Measurements from ENCODE around the gene UBE2G2. TPM values are rescaled to one million over a fixed set of nuclear protein-coding genes. Genes with fewer than 3 reads are reported as not detected.
A peak's percentile ranks its signal among the peaks of the same experiment; 100 is the strongest.

The UBE2G2 gene, protein sequence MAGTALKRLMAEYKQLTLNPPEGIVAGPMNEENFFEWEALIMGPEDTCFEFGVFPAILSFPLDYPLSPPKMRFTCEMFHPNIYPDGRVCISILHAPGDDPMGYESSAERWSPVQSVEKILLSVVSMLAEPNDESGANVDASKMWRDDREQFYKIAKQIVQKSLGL
- polyA plus RNA-seq (2013, experiment 1 of 4): 101 TPM
- 98.8 TPM for polyA plus RNA-seq (2013, experiment 2 of 4)
- 65.9 TPM for polyA plus RNA-seq (2013, experiment 3 of 4)
- polyA plus RNA-seq (2013, experiment 4 of 4): 68.6 TPM

DNA sequence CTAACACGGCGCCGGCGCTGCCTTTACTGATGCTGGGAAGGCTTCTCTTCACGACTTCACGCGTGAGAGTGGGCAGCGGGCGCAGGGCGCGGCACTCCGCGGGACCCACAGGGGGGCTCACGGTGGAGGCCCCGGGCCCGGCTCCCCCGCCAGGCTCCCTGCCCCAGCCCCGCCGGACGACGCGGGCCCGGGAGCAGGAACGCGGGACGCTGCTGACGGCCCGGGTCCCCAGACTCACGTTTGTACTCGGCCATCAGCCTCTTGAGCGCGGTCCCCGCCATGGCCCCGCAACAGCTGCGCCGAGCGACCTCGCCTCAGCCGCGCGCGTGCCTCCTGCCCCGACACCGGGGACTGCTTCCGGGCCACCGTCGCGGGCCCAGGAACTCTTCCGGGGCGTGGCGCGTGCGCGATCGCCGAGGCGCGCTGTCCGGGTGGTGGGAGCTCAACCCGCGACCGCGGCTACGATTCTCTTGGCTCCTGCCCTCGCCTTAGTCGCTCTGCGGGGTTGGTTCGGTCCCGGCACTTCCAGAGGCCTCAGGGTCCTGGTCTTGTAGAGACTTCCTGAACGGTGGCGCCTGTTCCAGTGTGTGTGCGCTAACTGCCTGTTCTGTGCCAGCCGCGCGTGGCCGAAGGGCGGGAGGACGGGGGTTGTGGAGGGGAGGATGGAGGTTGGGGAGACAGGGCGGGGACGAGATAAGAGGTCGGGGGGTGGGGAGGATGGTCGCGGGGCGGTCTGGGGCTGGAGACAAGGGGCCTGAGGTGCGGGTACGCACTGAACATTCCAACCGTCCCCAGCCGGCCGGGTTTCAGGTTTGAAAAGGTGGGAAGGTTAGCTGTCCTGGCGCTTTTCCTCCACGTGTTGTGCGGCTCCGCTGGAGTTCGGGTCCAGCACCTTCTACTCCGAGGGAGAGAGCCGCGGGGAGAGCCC, at the start of gene UBE2G2:
UBE2G2 (minus strand) TSS at position 353 of the 928 bp plus-strand sequence; CDS start at position 281, 72 bp downstream.
- H3K4me1 ChIP-seq (ENCODE audit: control insufficient read depth, insufficient read depth, low read length): peaks cover 5% of the 10 kb centered on the region
- peak within 1 kb of the TSS; percentile 73 for H3K27ac ChIP-seq (ENCODE audit: insufficient read depth, low read depth, low read length, poor library complexity, severe bottlenecking)
- 0% methylated on average over 97 of the region's 97 CpGs for WGBS, 2 experiments
- peak within 1 kb of the TSS; percentile 91 for H3K4me3 ChIP-seq (ENCODE audit: insufficient read depth, low read depth, low read length)
- peaks cover 22% of the 10 kb centered on the region for H3K36me3 ChIP-seq (ENCODE audit: control insufficient read depth, insufficient read depth, low read length)
- no peaks in the 10 kb centered on the region for H3K27me3 ChIP-seq (ENCODE audit: control insufficient read depth, insufficient read depth, low read length, poor library complexity, severe bottlenecking)
- no peaks in the 10 kb centered on the region for H3K9me3 ChIP-seq (ENCODE audit: control insufficient read depth, low read length)

DNA sequence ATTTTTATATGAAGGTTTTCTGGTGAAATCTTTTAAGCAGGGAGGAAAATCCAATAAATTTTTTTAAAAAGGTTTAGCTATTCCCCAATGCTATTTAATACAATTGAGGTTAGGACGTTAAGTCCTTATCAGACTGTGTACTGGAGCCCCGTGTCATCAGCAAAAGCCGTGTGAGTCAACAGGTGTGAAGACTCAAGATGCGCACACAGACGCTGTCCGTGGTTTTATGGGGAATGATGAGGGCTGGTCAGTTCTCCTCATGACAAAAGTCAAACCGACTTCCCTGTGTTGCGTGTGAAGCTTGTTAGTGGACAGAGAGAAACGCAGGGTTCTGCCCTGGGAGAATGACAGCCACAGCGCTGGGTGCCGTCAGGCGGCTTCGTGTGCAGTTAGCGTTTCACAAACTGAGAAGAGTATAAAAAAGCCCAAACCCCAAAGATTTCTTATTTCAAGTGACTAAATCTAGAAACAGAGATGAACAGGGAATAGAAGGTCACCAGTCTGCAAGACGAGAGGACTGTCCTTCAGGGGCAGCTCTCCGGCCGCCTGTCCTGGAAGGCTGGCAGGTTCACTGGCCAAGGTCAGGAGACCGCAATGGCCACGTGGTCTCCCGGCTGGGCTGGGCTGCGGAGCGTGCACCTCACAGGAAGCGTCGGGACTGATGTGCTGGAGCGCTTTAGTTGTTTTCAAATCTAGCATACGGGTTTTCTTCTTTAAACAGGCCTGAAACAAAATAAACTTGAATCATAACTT, 49.5 kb upstream of the UBE2G2 start:
- WGBS, 2 experiments: 96% methylated on average over 26 of the region's 26 CpGs
- peaks cover 51% of the 10 kb centered on the region for H3K36me3 ChIP-seq (ENCODE audit: control insufficient read depth, insufficient read depth, low read length)
- H3K27me3 ChIP-seq (ENCODE audit: control insufficient read depth, insufficient read depth, low read length, poor library complexity, severe bottlenecking): no peaks in the 10 kb centered on the region
- H3K4me1 ChIP-seq (ENCODE audit: control insufficient read depth, insufficient read depth, low read length): peaks cover 11% of the 10 kb centered on the region
- H3K9me3 ChIP-seq (ENCODE audit: control insufficient read depth, low read length): no peaks in the 10 kb centered on the region
- H3K4me3 ChIP-seq (ENCODE audit: insufficient read depth, low read depth, low read length): no peak overlapping the region
- no peak overlapping the region for H3K27ac ChIP-seq (ENCODE audit: insufficient read depth, low read depth, low read length, poor library complexity, severe bottlenecking)

DNA sequence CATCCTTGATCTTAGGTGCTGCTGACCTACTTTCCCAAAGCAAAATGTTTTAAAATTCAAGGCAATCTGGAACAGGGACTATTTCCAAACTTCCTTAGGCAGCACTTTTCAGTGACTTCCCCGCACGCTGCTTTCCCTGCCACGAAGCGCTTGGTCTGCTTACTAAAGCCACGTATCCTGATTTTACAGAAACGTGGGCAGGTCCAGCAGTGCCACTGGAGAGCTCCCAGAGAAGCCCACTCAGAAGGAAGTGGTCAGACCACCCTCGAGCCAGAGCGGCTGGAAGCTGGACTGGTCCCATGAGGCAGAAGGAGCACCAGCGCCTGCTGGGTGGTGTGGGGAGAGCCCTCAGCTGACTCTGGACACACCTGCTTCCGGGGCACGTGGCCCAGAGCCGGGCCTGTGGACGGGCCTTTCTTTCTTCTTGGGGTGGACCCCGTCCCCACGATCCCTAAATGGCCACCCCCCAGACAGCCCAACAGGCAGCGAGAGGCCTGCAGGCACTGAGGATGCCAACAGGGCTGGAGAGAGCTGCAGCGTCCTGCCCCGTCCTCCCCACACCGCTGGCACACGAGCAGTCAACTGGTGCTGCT, 48.7 kb upstream of the UBE2G2 start:
- Histone ChIP-seq H3K36me3 (ENCODE audit: control insufficient read depth, insufficient read depth, low read length) (peaks cover 43% of the 10 kb centered on the region), H3K27ac (ENCODE audit: insufficient read depth, low read depth, low read length, poor library complexity, severe bottlenecking) (no peak overlapping the region), H3K9me3 (ENCODE audit: control insufficient read depth, low read length) (no peaks in the 10 kb centered on the region), H3K27me3 (ENCODE audit: control insufficient read depth, insufficient read depth, low read length, poor library complexity, severe bottlenecking) (no peaks in the 10 kb centered on the region), H3K4me3 (ENCODE audit: insufficient read depth, low read depth, low read length) (no peak overlapping the region), H3K4me1 (ENCODE audit: control insufficient read depth, insufficient read depth, low read length) (peaks cover 17% of the 10 kb centered on the region)
- WGBS, 2 experiments: 93 to 95% methylated on average over 20 of the region's 20 CpGs

DNA sequence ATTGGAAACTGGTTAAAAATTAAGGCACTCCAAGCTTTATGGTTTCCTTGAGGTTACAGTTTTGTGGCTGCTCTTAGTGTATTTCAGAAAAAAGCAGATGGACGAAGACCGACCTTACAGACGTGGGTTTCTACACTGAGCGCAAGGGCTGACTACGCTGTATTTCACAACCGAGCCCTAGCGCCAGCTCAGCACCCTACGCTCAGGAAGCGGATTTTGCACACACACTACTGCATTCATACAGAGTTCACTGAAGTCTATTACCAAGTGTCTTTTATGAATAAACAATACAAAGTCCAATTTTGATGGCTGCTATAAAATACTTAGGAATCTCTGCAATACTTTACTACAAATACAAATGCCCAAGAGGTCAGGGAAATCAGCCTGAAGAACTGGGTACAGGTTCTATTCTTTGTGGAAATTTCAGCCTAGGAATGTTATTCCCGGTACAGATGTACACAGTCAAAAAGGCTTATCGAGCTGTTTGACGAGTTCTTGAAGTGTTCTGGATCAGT, 48.1 kb upstream of the UBE2G2 start:
- H3K9me3 ChIP-seq (ENCODE audit: control insufficient read depth, low read length): no peaks in the 10 kb centered on the region
- no peak overlapping the region for H3K4me3 ChIP-seq (ENCODE audit: insufficient read depth, low read depth, low read length)
- no peak overlapping the region for H3K27ac ChIP-seq (ENCODE audit: insufficient read depth, low read depth, low read length, poor library complexity, severe bottlenecking)
- H3K27me3 ChIP-seq (ENCODE audit: control insufficient read depth, insufficient read depth, low read length, poor library complexity, severe bottlenecking): no peaks in the 10 kb centered on the region
- 94 to 95% methylated on average over 12 of the region's 12 CpGs for WGBS, 2 experiments
- peaks cover 37% of the 10 kb centered on the region for H3K36me3 ChIP-seq (ENCODE audit: control insufficient read depth, insufficient read depth, low read length)
- peaks cover 17% of the 10 kb centered on the region for H3K4me1 ChIP-seq (ENCODE audit: control insufficient read depth, insufficient read depth, low read length)

DNA sequence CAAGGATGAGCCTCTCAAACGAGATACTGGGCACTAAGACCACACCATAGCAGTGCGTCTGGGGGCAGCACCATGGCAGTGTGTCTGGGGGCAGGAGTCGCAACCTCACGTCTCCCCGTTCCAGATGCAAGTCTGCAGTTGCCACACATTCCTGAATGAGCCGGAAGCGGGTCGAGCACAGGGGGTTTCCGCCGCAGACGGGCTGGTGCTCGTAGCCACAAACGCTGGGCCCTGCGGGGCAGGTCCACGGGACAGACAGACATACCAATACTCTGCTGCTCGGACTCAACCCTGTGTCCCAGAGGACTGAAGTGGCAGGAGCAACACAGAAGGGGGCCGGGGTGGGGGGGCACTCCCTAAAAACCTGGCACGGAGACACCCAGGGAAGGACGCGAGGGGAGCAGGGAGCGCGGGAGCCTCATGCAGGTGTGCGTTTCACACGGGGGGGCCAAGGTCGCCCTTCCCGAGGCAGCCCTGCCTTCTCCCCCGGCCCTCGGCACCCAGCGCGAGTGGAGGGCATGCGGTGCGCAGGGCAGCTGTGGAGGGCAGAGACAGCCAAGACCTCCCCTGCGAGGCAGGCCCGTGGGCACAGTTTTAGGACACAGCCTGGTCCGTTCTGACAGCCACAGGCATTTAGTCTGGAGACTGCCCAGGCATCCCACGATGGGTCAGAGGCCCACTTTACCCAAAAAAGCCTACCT, 47.4 kb upstream of the UBE2G2 start:
- no peak overlapping the region for H3K27ac ChIP-seq (ENCODE audit: insufficient read depth, low read depth, low read length, poor library complexity, severe bottlenecking)
- 97% methylated on average over 36 of the region's 36 CpGs for WGBS, 2 experiments
- H3K27me3 ChIP-seq (ENCODE audit: control insufficient read depth, insufficient read depth, low read length, poor library complexity, severe bottlenecking): no peaks in the 10 kb centered on the region
- no peaks in the 10 kb centered on the region for H3K9me3 ChIP-seq (ENCODE audit: control insufficient read depth, low read length)
- H3K36me3 ChIP-seq (ENCODE audit: control insufficient read depth, insufficient read depth, low read length): peaks cover 32% of the 10 kb centered on the region
- H3K4me3 ChIP-seq (ENCODE audit: insufficient read depth, low read depth, low read length): no peak overlapping the region
- H3K4me1 ChIP-seq (ENCODE audit: control insufficient read depth, insufficient read depth, low read length): peaks cover 20% of the 10 kb centered on the region

DNA sequence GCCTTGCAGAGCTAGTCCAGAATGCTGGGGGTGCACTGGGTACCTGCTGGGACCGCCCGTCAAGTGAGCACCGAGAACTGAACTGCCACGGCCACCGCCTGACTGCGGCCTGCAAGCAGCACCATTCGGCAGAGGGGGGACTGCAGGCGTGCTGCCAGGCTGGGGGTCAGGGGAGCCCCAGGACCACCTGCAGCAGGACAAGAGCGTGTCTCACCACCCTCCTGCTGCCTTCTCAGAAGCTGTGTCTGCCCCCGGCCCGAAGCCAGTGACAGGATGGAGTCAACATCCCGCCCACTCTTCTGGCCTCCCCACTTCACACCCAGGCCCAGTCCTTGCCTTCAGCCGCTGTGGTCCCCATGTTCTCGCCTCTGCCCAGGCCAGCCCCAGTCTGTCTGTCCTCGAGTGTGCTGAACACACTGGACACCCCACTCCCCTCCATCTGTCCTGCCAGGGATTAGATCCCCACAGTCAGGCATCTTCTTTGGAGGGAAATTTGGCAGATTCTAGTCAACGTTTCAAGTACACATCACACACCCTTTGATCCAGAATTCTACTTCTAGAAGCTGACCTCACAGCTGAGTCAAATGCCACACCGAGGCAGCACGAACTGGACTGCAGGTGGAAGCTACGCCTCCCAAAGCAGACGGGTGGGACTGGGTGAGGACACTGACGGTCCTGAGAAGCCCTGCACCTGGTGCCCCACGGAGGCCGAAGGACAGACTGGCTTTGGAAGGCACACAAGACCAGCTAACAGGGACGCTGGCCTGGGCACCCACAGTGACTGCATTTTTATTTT, 45.8 kb upstream of the UBE2G2 start:
- H3K4me1 ChIP-seq (ENCODE audit: control insufficient read depth, insufficient read depth, low read length): peaks cover 20% of the 10 kb centered on the region
- no peaks in the 10 kb centered on the region for H3K9me3 ChIP-seq (ENCODE audit: control insufficient read depth, low read length)
- H3K27me3 ChIP-seq (ENCODE audit: control insufficient read depth, insufficient read depth, low read length, poor library complexity, severe bottlenecking): no peaks in the 10 kb centered on the region
- H3K27ac ChIP-seq (ENCODE audit: insufficient read depth, low read depth, low read length, poor library complexity, severe bottlenecking): no peak overlapping the region
- WGBS, 2 experiments: 93 to 94% methylated on average over 24 of the region's 24 CpGs
- H3K36me3 ChIP-seq (ENCODE audit: control insufficient read depth, insufficient read depth, low read length): peaks cover 30% of the 10 kb centered on the region
- no peak overlapping the region for H3K4me3 ChIP-seq (ENCODE audit: insufficient read depth, low read depth, low read length)

DNA sequence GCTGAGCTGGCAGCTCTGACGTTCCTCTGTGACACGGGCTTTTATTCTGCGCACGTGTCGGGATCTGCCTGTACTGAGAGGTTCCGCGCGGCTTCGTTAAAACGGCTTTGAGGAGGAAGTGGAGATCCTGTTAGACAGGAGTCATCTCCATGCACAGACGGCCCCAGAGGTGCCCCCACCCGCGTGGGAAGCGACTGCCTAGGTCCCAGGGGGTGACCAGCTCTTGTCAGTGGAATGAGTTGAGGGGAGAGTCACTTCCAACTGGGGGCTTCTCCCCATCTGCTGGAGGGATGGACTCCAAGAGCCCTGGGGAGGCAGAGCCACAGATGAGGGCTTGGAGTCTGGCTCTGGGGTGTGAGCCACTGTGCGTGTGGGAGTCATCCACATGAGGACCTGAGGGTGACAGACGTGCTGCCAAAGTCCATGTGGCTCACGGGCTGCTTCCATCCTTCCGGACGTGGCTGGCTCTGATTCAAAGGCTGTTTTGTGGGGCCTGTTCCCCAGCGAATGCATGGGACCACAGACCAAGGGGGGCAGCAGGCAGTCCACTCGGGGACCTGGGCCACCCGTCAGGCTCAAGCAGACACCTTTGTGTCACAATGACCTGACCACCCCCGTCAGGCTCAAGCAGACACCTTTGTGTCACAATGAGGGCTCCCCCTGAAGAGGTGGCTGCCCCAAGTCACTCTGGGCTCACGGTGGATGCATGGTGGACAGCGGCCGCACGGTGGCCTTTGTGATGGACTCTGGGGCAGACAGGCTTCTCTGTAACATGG, 45.1 kb upstream of the UBE2G2 start:
- H3K27ac ChIP-seq (ENCODE audit: insufficient read depth, low read depth, low read length, poor library complexity, severe bottlenecking): no peak overlapping the region
- H3K27me3 ChIP-seq (ENCODE audit: control insufficient read depth, insufficient read depth, low read length, poor library complexity, severe bottlenecking): no peaks in the 10 kb centered on the region
- peak overlapping the region; percentile 13 for H3K4me3 ChIP-seq (ENCODE audit: insufficient read depth, low read depth, low read length)
- no peaks in the 10 kb centered on the region for H3K9me3 ChIP-seq (ENCODE audit: control insufficient read depth, low read length)
- H3K36me3 ChIP-seq (ENCODE audit: control insufficient read depth, insufficient read depth, low read length): peaks cover 28% of the 10 kb centered on the region
- peaks cover 20% of the 10 kb centered on the region for H3K4me1 ChIP-seq (ENCODE audit: control insufficient read depth, insufficient read depth, low read length)
- WGBS, 2 experiments: 83 to 86% methylated on average over 27 of the region's 27 CpGs

DNA sequence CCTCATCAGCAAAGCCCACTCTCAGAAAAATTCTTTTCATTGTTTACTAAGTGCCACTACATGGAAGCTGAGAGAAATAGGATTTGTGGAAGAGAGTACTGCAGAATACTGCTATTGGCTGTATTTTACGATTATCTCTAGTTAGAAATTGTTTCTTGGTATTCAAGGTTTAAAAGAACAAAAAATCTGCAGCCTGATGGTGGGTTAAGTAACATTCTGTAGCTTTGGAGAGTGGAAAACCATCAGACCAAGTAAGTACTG, 44.5 kb upstream of the UBE2G2 start:
- H3K4me3 ChIP-seq (ENCODE audit: insufficient read depth, low read depth, low read length): peak overlapping the region; percentile 13
- H3K27ac ChIP-seq (ENCODE audit: insufficient read depth, low read depth, low read length, poor library complexity, severe bottlenecking): no peak overlapping the region
- H3K36me3 ChIP-seq (ENCODE audit: control insufficient read depth, insufficient read depth, low read length): peaks cover 23% of the 10 kb centered on the region
- WGBS, 2 experiments: 86 to 88% methylated on average over 1 of the region's 1 CpG
- no peaks in the 10 kb centered on the region for H3K27me3 ChIP-seq (ENCODE audit: control insufficient read depth, insufficient read depth, low read length, poor library complexity, severe bottlenecking)
- peaks cover 20% of the 10 kb centered on the region for H3K4me1 ChIP-seq (ENCODE audit: control insufficient read depth, insufficient read depth, low read length)
- no peaks in the 10 kb centered on the region for H3K9me3 ChIP-seq (ENCODE audit: control insufficient read depth, low read length)
